ENCODE results near the gene NHP2. TPM values are rescaled to one million over a fixed set of nuclear protein-coding genes. Genes with fewer than 3 reads are reported as not detected.

The NHP2 gene
- total and polyA plus RNA-seq, 9 of the 15 experiments (the other 6 are each of a cell fraction or from before 2014, with no cell fraction given) = 52.8 to 622 (median 144) TPM

- 0 out of 2 replicates have a peak, but pooled peaks have one; percentile 17 for TF ChIP-seq ERF (CRISPR knock-in tag; IDR thresholded peaks at IDR 0.05)
- TF ChIP-seq PHTF2 (CRISPR knock-in tag; IDR thresholded peaks at IDR 0.05) = no peak
- TF ChIP-seq GATAD2A (IDR thresholded peaks at IDR 0.05) = 0 out of 2 replicates have a peak, but pooled peaks have one; percentile 65
- TF ChIP-seq STAG1 (CRISPR knock-in tag; IDR thresholded peaks at IDR 0.05; ENCODE audit: borderline replicate concordance) = no peak
- TF ChIP-seq SOX6 (IDR thresholded peaks at IDR 0.05) = peak; percentile 59; the same call in 1 of the 2 replicates
- peak; percentile 38; the same call in 1 of the 2 replicates for TF ChIP-seq ZBTB9 (CRISPR knock-in tag; IDR thresholded peaks at IDR 0.05)
- peak; percentile 36; the same call in 1 of the 2 replicates for TF ChIP-seq NCOR1 (IDR thresholded peaks at IDR 0.05)
- TF ChIP-seq BMI1 (IDR thresholded peaks at IDR 0.05; ENCODE audit: low read length) = no peak
- TF ChIP-seq TBL1XR1 (IDR thresholded peaks at IDR 0.05; ENCODE audit: low read length in 2 of 2) = peak in 1 of 2 experiments; percentile 35; a peak in 1 of 4 replicates
- TF ChIP-seq MXI1 (IDR thresholded peaks at IDR 0.05; ENCODE audit: low read depth, low read length) = 0 out of 2 replicates have a peak, but pooled peaks have one; percentile 18
- peak; percentile 20; the same call in 1 of the 2 replicates for TF ChIP-seq STAT6 (CRISPR knock-in tag; IDR thresholded peaks at IDR 0.05)
- no peak for TF ChIP-seq ZNF444 (CRISPR knock-in tag; IDR thresholded peaks at IDR 0.05)
- TF ChIP-seq TOE1 (IDR thresholded peaks at IDR 0.05; ENCODE audit: borderline replicate concordance) = peak; percentile 52; the same call in 1 of the 2 replicates
- no peak for TF ChIP-seq TOE1 (CRISPR knock-in tag; IDR thresholded peaks at IDR 0.05; ENCODE audit: borderline replicate concordance, low read depth)
- peak; percentile 88 for TF ChIP-seq POLR2A (conservative IDR thresholded peaks at IDR 0.05)
- no peak for TF ChIP-seq RAD51 (IDR thresholded peaks at IDR 0.05; ENCODE audit: borderline replicate concordance, low read depth)
- TF ChIP-seq ZNF668 (CRISPR knock-in tag; IDR thresholded peaks at IDR 0.05) = no peak
- peak; percentile 91 for TF ChIP-seq L3MBTL2 (IDR thresholded peaks at IDR 0.05)
- TF ChIP-seq ETV5 (CRISPR knock-in tag; IDR thresholded peaks at IDR 0.05; ENCODE audit: low read depth) = peak; percentile 53; the same call in 1 of the 2 replicates
- no peak for TF ChIP-seq ZNF584 (CRISPR knock-in tag; IDR thresholded peaks at IDR 0.05; ENCODE audit: low read depth)
- TF ChIP-seq CAMTA2 (CRISPR knock-in tag; conservative IDR thresholded peaks at IDR 0.05) = peak; percentile 44; the same call in 1 of the 2 replicates
- peak; percentile 29; the same call in 1 of the 2 replicates for TF ChIP-seq ARID3A (IDR thresholded peaks at IDR 0.05; ENCODE audit: borderline replicate concordance, low read depth, low read length)
- peak in 1 of 2 experiments; percentile 58; a peak in 1 of 4 replicates for TF ChIP-seq TEAD1 (CRISPR knock-in tag; IDR thresholded peaks at IDR 0.05)
Observed at GRCh38 chr5:178130576-178131445, 22.9 kb downstream of the NHP2 start, which contains the start of gene RMND5B (continued).

Measured in K562 (cell line).